Smooth muscle cell (in vitro differentiated cells): ENCODE results near the gene FBXW8. TPM values are rescaled to one million over a fixed set of nuclear protein-coding genes. Genes with fewer than 3 reads are reported as not detected.

Source experiments
- DNase-seq: peaks from one replicate; lab custom pipeline; 2025; ENCODE audit not compliant: unreplicated experiment; lab: John Stamatoyannopoulos, UW
- H2AFZ ChIP-seq: fragments of 200-600 bp; sonication (generic); 2 replicates; pipeline ENCODE4 v1.6.0; 2016; ENCODE audit warnings: antibody characterized with exemption, low read depth, mild to moderate bottlenecking
- H3F3A ChIP-seq: fragments of 200-600 bp; sonication (generic); 2 replicates; pipeline ENCODE4 v1.6.0; 2017; ENCODE audit warnings: antibody characterized with exemption, low read depth
- H3K27ac ChIP-seq: fragments of 200-600 bp; sonication (generic); 2 replicates; pipeline ENCODE4 v1.5.1; 2016; ENCODE audit warnings: low read depth, mild to moderate bottlenecking
- H3K27me3 ChIP-seq: fragments of 200-600 bp; sonication (generic); 2 replicates; pipeline ENCODE4 v1.6.1; 2016; ENCODE audit warnings: low read depth, mild to moderate bottlenecking
- H3K36me3 ChIP-seq: fragments of 200-600 bp; sonication (generic); 2 replicates; pipeline ENCODE4 v1.5.1; 2016; ENCODE audit warnings: low read depth
- H3K4me1 ChIP-seq: fragments of 200-600 bp; sonication (generic); 2 replicates; pipeline ENCODE4 v1.5.1; 2016; ENCODE audit warnings: low read depth
- H3K4me2 ChIP-seq: fragments of 200-600 bp; sonication (generic); 2 replicates; pipeline ENCODE4 v1.6.0; 2016; ENCODE audit warnings: mild to moderate bottlenecking
- H3K4me3 ChIP-seq: fragments of 200-600 bp; sonication (generic); 2 replicates; pipeline ENCODE4 v1.5.1; 2016; ENCODE audit warnings: mild to moderate bottlenecking
- H3K79me2 ChIP-seq: fragments of 200-600 bp; sonication (generic); 2 replicates; pipeline ENCODE4 v1.6.0; 2016; ENCODE audit warnings: low read depth, mild to moderate bottlenecking
- H3K9ac ChIP-seq: fragments of 200-600 bp; sonication (generic); 2 replicates; pipeline ENCODE4 v1.6.0; 2016; ENCODE audit warnings: low read depth
- H3K9me3 ChIP-seq: fragments of 200-600 bp; sonication (generic); replicated peaks from 2 replicates; pipeline ENCODE4 v1.5.1; 2016; ENCODE audit warnings: low read depth
- H4K20me1 ChIP-seq: fragments of 200-600 bp; sonication (generic); 2 replicates; pipeline ENCODE4 v1.6.0; 2016; ENCODE audit warnings: low read depth
- CTCF ChIP-seq: fragments of 200-600 bp; sonication (generic); IDR thresholded peaks from 2 replicates; pipeline ENCODE4 v1.5.1; 2017; ENCODE audit warnings: borderline replicate concordance, mild to moderate bottlenecking, antibody characterized with exemption; ENCODE audit not compliant: insufficient read depth, poor library complexity, severe bottlenecking
- WGBS: methylation state at CpG from one replicate; pipeline ENCODE4 v1.1.7; 2016; ENCODE audit warnings: low lambda C conversion rate; 5-methylcytosine and 5-hydroxymethylcytosine counted together
- polyA plus RNA-seq: library from polyadenylated mRNA; unstranded; fragments of >200 nt; fragmentation: Nextera tagmentation; extraction: Ambion mirVana; gene quantifications from 2 replicates; pipeline ENCODE4 v1.2.1, GENCODE V29; 2016
- total RNA-seq: library from RNA; depleted of rRNA; stranded (reverse); fragments of >200 nt; gene quantifications from 2 replicates; pipeline ENCODE4 v1.2.3, GENCODE V29; 2014

The FBXW8 gene
- total and polyA plus RNA-seq, 2 experiments from 2014 or later, result 16.9 to 18.3 TPM

GRCh38 chr12:117024961-117025480, 114.3 kb downstream of the FBXW8 start:
- H3K27ac ChIP-seq, result no peak overlapping the region
- no peaks in the 10 kb centered on the region for H3K9me3 ChIP-seq
- WGBS, result 92% methylated on average over 10 of the region's 10 CpGs
- peaks cover 40% of the 10 kb centered on the region for H4K20me1 ChIP-seq
- H3K4me1 ChIP-seq, result no peaks in the 10 kb centered on the region
- no peak overlapping the region for H3K4me3 ChIP-seq
- no peak overlapping the region for H2AFZ ChIP-seq
- no peaks in the 10 kb centered on the region for H3K79me2 ChIP-seq
- H3K9ac ChIP-seq, result no peak overlapping the region
- TF ChIP-seq CTCF, result no peak
- H3K36me3 ChIP-seq, result no peaks in the 10 kb centered on the region
- H3K27me3 ChIP-seq, result no peaks in the 10 kb centered on the region
- H3K4me2 ChIP-seq, result no peak overlapping the region
- DNase-seq, result no peak
- H3F3A ChIP-seq, result no peaks in the 10 kb centered on the region

DNA sequence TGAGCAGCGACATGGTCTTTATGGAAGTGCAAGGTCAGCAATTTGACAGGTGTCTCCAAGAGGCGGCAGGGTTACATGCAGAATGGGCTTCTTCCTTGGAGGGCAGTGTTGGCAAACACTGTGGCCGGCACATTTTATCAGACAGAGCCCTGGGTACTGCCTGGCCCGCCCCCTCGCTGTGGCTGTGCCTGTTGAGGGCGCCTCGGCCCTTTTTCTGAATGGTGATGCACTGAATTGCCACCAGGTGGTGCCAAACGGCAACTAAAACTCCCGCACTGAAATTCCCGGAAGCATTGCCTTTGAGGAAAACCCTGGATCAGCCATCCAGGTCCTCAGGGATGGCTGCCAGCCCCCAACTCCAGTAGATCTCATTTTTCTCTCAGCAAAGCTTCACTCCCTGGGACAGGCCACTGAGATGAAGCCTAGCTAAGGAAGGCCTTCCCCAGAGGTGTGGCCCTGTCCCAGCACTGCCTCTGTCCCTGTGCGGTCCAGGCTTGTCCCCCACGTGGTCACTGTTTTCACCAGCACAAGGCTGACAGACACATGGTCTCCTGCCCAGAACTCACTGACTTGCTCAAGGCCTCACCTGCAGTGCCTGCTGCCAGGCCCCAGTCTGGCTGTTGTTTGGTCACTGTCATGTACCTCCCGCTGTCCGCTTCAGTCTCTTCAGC, 114.9 kb downstream of the FBXW8 start:
- peak; percentile 88 for TF ChIP-seq CTCF
- Histone ChIP-seq H3K4me1 (no peaks in the 10 kb centered on the region), H3K79me2 (no peaks in the 10 kb centered on the region), H3K9me3 (no peaks in the 10 kb centered on the region), H3F3A (no peaks in the 10 kb centered on the region), H3K9ac (no peak overlapping the region), H3K27me3 (no peaks in the 10 kb centered on the region), H3K4me3 (no peak overlapping the region), H3K27ac (no peak overlapping the region), H3K4me2 (no peak overlapping the region), H3K36me3 (no peaks in the 10 kb centered on the region), H2AFZ (no peak overlapping the region), H4K20me1 (peaks cover 34% of the 10 kb centered on the region)
- 43% methylated on average over 14 of the region's 14 CpGs for WGBS
- peak; percentile 30 for DNase-seq

GRCh38 chr12:117026343-117026742, 115.6 kb downstream of the FBXW8 start:
- Histone ChIP-seq H3F3A (no peaks in the 10 kb centered on the region), H3K9me3 (no peaks in the 10 kb centered on the region), H3K4me3 (no peak overlapping the region), H4K20me1 (peaks cover 31% of the 10 kb centered on the region), H3K36me3 (no peaks in the 10 kb centered on the region), H2AFZ (no peak overlapping the region), H3K79me2 (no peaks in the 10 kb centered on the region), H3K27me3 (no peaks in the 10 kb centered on the region), H3K4me2 (no peak overlapping the region), H3K27ac (no peak overlapping the region), H3K9ac (no peak overlapping the region), H3K4me1 (no peaks in the 10 kb centered on the region)
- 77% methylated on average over 4 of the region's 4 CpGs for WGBS
- no peak for TF ChIP-seq CTCF
- no peak for DNase-seq

DNA sequence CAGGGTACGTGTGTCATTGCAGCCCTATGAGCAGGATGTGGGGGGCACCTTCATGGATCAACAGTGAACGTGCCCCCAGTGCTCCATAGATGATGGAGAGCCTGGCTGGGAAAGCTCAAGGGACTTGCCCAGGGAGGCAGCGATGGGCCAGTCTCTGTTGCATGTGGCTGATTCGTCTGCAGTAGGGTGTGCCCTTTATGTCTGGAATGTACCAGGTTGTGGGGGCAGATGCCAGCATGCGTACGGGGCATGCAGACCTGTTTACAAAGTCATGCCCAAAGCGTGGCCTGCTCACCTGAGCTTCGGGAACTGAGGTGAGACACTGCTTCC, 116.1 kb downstream of the FBXW8 start:
- no peak for TF ChIP-seq CTCF
- no peaks in the 10 kb centered on the region for H3K79me2 ChIP-seq
- no peaks in the 10 kb centered on the region for H3K36me3 ChIP-seq
- no peak overlapping the region for H3K27ac ChIP-seq
- DNase-seq, result no peak
- no peak overlapping the region for H3K4me2 ChIP-seq
- H3K4me1 ChIP-seq, result no peaks in the 10 kb centered on the region
- H3K9ac ChIP-seq, result no peak overlapping the region
- H2AFZ ChIP-seq, result no peak overlapping the region
- H3F3A ChIP-seq, result no peaks in the 10 kb centered on the region
- peaks cover 28% of the 10 kb centered on the region for H4K20me1 ChIP-seq
- no peak overlapping the region for H3K4me3 ChIP-seq
- WGBS, result 98% methylated on average over 8 of the region's 8 CpGs
- no peaks in the 10 kb centered on the region for H3K27me3 ChIP-seq
- no peaks in the 10 kb centered on the region for H3K9me3 ChIP-seq
